Lower leg skin (tissue), 3 donors: ENCODE results near the gene ZC3H18.

ENCODE experiments used
- POLR2A ChIP-seq, 2 donors: fragments of 450-650 bp; IDR thresholded peaks; one replicate each; pipeline ENCODE4 v1.6.1; 2016 to 2017; ENCODE audit warnings: antibody characterized with exemption in 2 of 2, mild to moderate bottlenecking in 1 of 2, moderate library complexity in 1 of 2
- TF ChIP-seq, protein P1 (sequence below), 3 donors: fragments of 450-650 bp; IDR thresholded peaks; one replicate each; pipeline ENCODE4 v1.5.1; 2016; ENCODE audit warnings: antibody characterized with exemption in 3 of 3, mild to moderate bottlenecking in 3 of 3, moderate library complexity in 2 of 3

DNA sequence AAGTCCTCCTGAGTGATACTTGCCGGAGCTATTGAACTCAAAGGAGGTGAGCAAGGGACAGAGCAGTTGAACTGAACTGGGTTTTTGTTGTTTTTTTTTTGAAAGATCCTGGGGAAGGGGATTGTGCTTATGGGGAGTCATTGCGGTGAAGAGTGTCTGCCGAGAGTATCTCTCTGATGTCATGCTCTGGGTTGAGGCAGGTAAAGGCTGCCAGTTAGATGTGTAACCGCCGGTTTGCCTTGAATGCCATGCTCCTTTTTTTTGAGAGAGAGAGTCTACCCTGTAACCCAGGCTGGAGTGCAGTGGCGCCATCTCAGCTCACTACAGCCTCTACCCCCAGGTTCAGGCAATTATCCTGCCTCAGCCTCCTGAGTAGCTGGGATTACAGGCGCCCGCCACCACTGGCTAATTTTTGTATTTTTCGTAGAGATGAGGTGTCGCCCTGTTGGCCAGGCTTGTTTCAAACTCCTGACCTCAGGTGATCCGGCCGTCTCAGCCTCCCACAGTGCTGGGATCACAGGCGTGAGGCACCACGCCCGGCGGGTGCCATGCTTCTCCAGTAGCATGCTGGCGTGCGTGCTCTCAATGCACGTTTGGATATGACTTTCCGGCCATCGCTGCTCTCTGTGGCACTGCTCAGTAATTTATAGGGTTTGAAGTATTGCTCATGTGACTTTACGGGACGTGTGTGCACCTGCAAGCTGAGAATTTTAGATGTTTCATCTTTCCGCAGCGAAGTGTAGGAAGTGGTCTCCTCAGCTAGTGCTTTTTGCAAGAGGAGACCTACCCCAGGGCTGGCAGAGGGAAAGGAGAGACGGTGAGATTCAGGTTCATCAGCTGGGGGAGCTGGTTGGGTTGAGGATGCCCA lies 8.5 kb downstream of the ZC3H18 start:
- TF ChIP-seq, protein P1, sequence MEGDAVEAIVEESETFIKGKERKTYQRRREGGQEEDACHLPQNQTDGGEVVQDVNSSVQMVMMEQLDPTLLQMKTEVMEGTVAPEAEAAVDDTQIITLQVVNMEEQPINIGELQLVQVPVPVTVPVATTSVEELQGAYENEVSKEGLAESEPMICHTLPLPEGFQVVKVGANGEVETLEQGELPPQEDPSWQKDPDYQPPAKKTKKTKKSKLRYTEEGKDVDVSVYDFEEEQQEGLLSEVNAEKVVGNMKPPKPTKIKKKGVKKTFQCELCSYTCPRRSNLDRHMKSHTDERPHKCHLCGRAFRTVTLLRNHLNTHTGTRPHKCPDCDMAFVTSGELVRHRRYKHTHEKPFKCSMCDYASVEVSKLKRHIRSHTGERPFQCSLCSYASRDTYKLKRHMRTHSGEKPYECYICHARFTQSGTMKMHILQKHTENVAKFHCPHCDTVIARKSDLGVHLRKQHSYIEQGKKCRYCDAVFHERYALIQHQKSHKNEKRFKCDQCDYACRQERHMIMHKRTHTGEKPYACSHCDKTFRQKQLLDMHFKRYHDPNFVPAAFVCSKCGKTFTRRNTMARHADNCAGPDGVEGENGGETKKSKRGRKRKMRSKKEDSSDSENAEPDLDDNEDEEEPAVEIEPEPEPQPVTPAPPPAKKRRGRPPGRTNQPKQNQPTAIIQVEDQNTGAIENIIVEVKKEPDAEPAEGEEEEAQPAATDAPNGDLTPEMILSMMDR (IDR thresholded peaks at IDR 0.05), result no peak
- no peak for TF ChIP-seq POLR2A (IDR thresholded peaks at IDR 0.05)
